Heart left ventricle (tissue), 16 donors: ENCODE results near the gene DKC1. TPM values are rescaled to one million over a fixed set of nuclear protein-coding genes. Genes with fewer than 3 reads are reported as not detected.

Experiments used
- ATAC-seq, 4 donors: fragments of 200-7000 bp; cut with Tn5 transposase; one replicate each; pipeline ENCODE4 v1.9.1; 2020 to 2022; ENCODE audit warnings: moderate library complexity in 4 of 4, mild to moderate bottlenecking in 3 of 4, moderate number of reproducible peaks in 1 of 4
- DNase-seq, 5 donors: peaks; one replicate each; pipeline ENCODE4 v3.0.0-alpha.2; 2020
- H3K27ac ChIP-seq, 12 donors: fragments of 200-600 bp; sonication (generic) in 4 of 12; one replicate each; pipeline versions ENCODE4 v1.5.0 to v1.8.0; 2016 to 2022; ENCODE audit warnings: mild to moderate bottlenecking in 2 of 12
- H3K27me3 ChIP-seq, 9 donors: fragments of 200-600 bp; sonication (generic) in 2 of 9; one replicate each; pipeline versions ENCODE4 v1.5.1 to v1.8.0; 2016 to 2022; ENCODE audit warnings: mild to moderate bottlenecking in 3 of 9
- H3K36me3 ChIP-seq, 9 donors: fragments of 200-600 bp; sonication (generic) in 2 of 9; one replicate each; pipeline versions ENCODE4 v1.5.0 to v1.8.0; 2018 to 2022; ENCODE audit warnings: mild to moderate bottlenecking in 2 of 9
- H3K4me1 ChIP-seq, 12 donors: fragments of 200-600 bp; sonication (generic) in 4 of 12; one replicate each; pipeline versions ENCODE4 v1.5.0 to v1.8.0; 2016 to 2022; ENCODE audit warnings: mild to moderate bottlenecking in 3 of 12
- H3K4me3 ChIP-seq, 12 donors: fragments of 200-600 bp; sonication (generic) in 4 of 12; one replicate each; pipeline versions ENCODE4 v1.5.0 to v1.8.0; 2017 to 2022; ENCODE audit warnings: mild to moderate bottlenecking in 9 of 12, moderate library complexity in 4 of 12
- H3K9me3 ChIP-seq, 12 donors: fragments of 200-600 bp; sonication (generic) in 4 of 12; one replicate each; pipeline versions ENCODE4 v1.5.0 to v1.8.0; 2016 to 2022; ENCODE audit warnings: mild to moderate bottlenecking in 1 of 12
- CTCF ChIP-seq, 12 donors: fragments of 200-600 bp; sonication (generic) in 4 of 12; IDR thresholded peaks; one replicate each; pipeline versions ENCODE4 v1.5.0 to v1.8.0; 2018 to 2022; ENCODE audit warnings: antibody characterized with exemption in 12 of 12, mild to moderate bottlenecking in 5 of 12
- POLR2A ChIP-seq, 2 donors: fragments of 450-650 bp; IDR thresholded peaks; one replicate each; pipeline ENCODE4 v1.6.1; 2017; ENCODE audit warnings: antibody characterized with exemption in 2 of 2, mild to moderate bottlenecking in 2 of 2, moderate library complexity in 2 of 2
- WGBS, 4 donors: extraction: QIAGEN DNeasy Blood & Tissue Kit in 2 of 4; methylation state at CpG; one replicate each; pipeline versions ENCODE4 v1.1.5 to v1.1.7; 2013 to 2018; 5-methylcytosine and 5-hydroxymethylcytosine counted together
- intact Hi-C, 10 donors: fragments of 100-400 bp; cut with DNase I; formaldehyde crosslinking; loops; one replicate each; pipeline versions ENCODE4 v1.11.1 to v1.14.2; 2022
- polyA plus RNA-seq, 2 donors: library from polyadenylated mRNA; stranded (reverse); fragments of 200-250 nt; gene quantifications; one replicate each; pipeline ENCODE4 v1.2.3, GENCODE V29; 2013
- total RNA-seq, 9 donors: library from RNA; depleted of rRNA in 2 of 9; stranded (reverse); fragments of >200 nt in 2 of 9; fragmentation: NEBNext Ultra II Directional in 3 of 9; extraction: Animal tissue kit (Norgen Biotek cat#: 25700) in 3 of 9; gene quantifications; one replicate each; pipeline versions ENCODE4 v1.1.0 to v1.2.4, GENCODE V29; 2016 to 2023
- donor health status: ischemic (EF 13 %, LVEDD 7.1; RV severe dilation, severe dysfunction).
- donor health status: healthy with polysubstance abuse.
- donor health status: DM: no; HTN: yes; CAD: no.
- donor health status: DM: no; HTN: no; CAD: no.
- donor health status: ischemic (EF 25% LVEDD 6.9; RV normal size, moderate dysfunction).
- donor health status: ischemic (EF 25% LVEDD 5.7; RV mildly dilated, moderate dysfunction).
- donor health status: healthy.
- donor health status: DM: yes; HTN: yes; CAD: no.
- donor health status: ischemic (EF 35%, LVEDD 5.7; RV mildly dilated, moderate dysfunction).
- donor health status: nonischemic (EF 11% LVEDD 7.7; RV severe dilation, severe dysfunction).
- donor health status: DM: yes; HTN: yes; CAD: no.
- donor health status: PGD.
- donor health status: ischemic (EF 29% LVEDD 5.4; RV normal size, mild dysfunction).
- donor health status: nonischemic (EF 23%, LVEDD 6.1; RV moderate dilation, normal function).

The DKC1 gene
- total and polyA plus RNA-seq, 11 donors: 12.9 to 31.9 (median 23.6) TPM

GRCh38 chrX:154784149-154784995, 21.7 kb downstream of the DKC1 start:
- ATAC-seq (peak in 1 of 4 donors; percentile 24), DNase-seq (no peak)
- Histone ChIP-seq H3K4me3 (no peak overlapping the region), H3K27ac (no peak overlapping the region), H3K36me3 (peaks cover 0 to 14% (median 6%) of the 10 kb centered on the region in 9 donors), H3K4me1 (no peaks in the 10 kb centered on the region), H3K9me3 (no peaks in the 10 kb centered on the region), H3K27me3 (no peaks in the 10 kb centered on the region)
- 75 to 90% (median 83%) methylated on average over 13 of the region's 13 CpGs for WGBS, 4 donors
- TF ChIP-seq CTCF (IDR thresholded peaks at IDR 0.05) (no peak), POLR2A (IDR thresholded peaks at IDR 0.05) (no peak)
- intact Hi-C loops: no loop called here

DNA sequence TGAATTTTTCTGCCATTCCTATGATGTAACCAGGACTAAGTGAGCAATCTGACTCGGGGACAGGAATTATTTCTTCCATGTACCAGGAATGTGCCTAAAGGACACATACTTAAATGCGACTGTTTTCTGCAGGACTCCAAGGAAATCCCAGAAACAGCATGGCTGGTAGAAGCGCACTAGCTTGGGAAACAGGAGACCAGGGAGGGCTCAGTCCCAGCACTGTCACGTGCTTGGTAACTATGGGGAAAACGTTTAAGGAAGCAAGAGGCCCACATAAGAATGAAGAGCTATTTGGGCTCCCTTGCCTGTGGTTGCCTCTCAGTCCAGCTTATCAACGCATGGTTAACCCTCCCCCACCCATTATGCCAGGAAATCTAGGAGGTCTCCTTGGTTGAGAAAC, 23.1 kb downstream of the DKC1 start:
- Histone ChIP-seq H3K36me3 (peaks cover 0 to 13% (median 6%) of the 10 kb centered on the region in 9 donors), H3K4me3 (no peak overlapping the region), H3K4me1 (no peaks in the 10 kb centered on the region), H3K9me3 (no peaks in the 10 kb centered on the region), H3K27me3 (no peaks in the 10 kb centered on the region), H3K27ac (no peak overlapping the region)
- no peak for TF ChIP-seq CTCF (IDR thresholded peaks at IDR 0.05)
- TF ChIP-seq POLR2A (IDR thresholded peaks at IDR 0.05): no peak
- ATAC-seq: no peak
- DNase-seq: no peak
- intact Hi-C loops: no loop called here
- WGBS, 4 donors: 58 to 64% (median 61%) methylated on average over 6 of the region's 6 CpGs

DNA sequence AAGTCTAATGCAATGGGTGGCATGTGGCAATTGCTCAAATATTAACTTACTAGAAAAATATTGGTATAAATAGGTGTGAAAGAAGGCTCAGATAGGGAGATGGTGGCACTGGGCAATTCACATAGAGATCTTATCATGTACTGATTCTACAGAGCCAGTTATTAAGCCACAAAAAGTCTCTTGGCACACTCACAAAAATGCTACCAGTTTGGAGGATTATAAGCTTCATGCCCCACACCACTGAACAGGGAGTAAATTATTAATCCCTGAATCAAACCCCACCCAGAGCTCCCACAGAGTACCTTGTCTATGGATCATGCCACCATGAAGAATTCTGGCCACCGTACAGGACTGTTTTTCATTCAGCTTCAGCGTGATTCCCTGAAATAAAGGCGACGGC, 28.8 kb downstream of the DKC1 start:
- no peak for ATAC-seq
- Histone ChIP-seq H3K9me3 (no peaks in the 10 kb centered on the region), H3K27ac (no peak overlapping the region), H3K4me3 (no peak overlapping the region), H3K4me1 (no peaks in the 10 kb centered on the region), H3K36me3 (peaks cover 0 to 10% (median 0%) of the 10 kb centered on the region in 9 donors), H3K27me3 (no peaks in the 10 kb centered on the region)
- TF ChIP-seq CTCF (IDR thresholded peaks at IDR 0.05) (no peak), POLR2A (IDR thresholded peaks at IDR 0.05) (no peak)
- WGBS, 4 donors: 65 to 92% (median 70%) methylated on average over 4 of the region's 4 CpGs
- DNase-seq: no peak
- intact Hi-C loops: no loop called here

DNA sequence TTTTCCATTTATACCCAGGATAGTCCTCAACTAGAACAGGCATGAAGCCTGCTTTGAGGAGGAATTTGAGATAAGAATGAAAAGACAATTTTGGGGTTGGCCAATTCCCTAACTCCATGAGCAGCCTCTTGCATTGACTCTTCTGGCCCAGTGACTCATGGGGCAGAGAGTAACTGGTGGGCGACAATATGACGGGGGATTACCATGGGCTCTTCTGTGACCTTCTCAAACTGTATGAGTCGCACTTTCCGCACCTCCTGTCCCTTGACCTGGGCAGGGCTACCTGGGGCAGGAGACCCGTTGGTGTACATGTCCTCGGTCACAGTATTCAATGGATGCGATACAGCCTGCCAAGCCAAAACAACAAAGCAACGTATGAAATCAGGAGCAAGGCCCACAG, 29.3 kb downstream of the DKC1 start:
- Histone ChIP-seq H3K27me3 (no peaks in the 10 kb centered on the region), H3K4me1 (no peaks in the 10 kb centered on the region), H3K4me3 (no peak overlapping the region), H3K36me3 (peaks cover 0 to 10% (median 0%) of the 10 kb centered on the region in 9 donors), H3K9me3 (no peaks in the 10 kb centered on the region), H3K27ac (no peak overlapping the region)
- no peak for TF ChIP-seq CTCF (IDR thresholded peaks at IDR 0.05)
- TF ChIP-seq POLR2A (IDR thresholded peaks at IDR 0.05): no peak
- 83 to 96% (median 91%) methylated on average over 8 of the region's 8 CpGs for WGBS, 4 donors
- DNase-seq: no peak
- ATAC-seq: no peak
- intact Hi-C loops: no loop called here
